ENCODE measurements around the gene EDEM1.

Gene EDEM1

DNA sequence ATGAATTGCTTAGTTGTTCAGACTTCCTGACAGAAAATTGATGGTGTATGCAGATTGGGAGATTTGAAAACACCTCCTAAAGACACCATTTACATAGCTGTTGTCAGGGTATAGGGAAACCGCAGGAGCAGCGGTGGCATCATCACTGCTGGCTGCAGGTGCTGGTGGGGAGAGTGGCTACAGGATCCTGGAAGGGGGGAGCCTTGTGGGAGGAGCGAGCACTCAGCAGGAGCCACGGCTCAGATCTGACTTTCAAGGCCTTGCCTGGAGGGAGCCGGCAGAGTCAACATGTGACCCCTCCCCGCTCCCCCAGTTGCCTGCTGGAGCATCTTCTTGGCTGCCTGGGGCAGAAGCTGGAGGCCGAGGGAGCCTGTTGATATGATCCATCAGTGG lies 26.1 kb downstream of the EDEM1 start:
- Histone ChIP-seq H3K4me1 (ENCODE audit: low read depth, poor library complexity, severe bottlenecking) (no peaks in the 10 kb centered on the region), H3K27ac (no peak overlapping the region)

DNA sequence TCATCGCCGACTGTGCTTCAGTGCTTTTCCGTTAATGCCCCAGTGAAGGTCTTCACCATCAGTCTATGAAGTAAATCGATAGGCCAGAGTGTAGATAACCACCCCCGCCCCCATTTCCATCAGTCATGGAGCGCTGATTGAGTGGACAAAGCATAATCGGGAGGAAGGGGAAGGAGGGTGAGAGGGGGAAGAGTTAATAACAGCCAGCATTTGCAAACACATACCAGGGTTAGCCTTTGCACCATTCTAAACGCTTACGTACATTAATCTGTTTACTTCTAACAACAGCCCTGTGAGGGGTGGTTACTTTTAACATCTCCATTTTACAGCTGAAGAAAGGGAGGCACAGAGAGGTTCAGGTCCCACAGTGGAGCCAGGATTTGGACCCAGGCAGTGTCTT lies 26.8 kb downstream of the EDEM1 start:
- Histone ChIP-seq H3K9ac (no peak overlapping the region), H3K27me3 (ENCODE audit: insufficient read depth, low read depth) (no peaks in the 10 kb centered on the region), H2AFZ (ENCODE audit: low read depth) (no peak overlapping the region), H4K20me1 (ENCODE audit: insufficient read depth) (no peaks in the 10 kb centered on the region), H3K4me3 (IDR thresholded peaks at IDR 0.05; ENCODE audit: insufficient read depth, low read depth, low read length) (no peak overlapping the region), H3K4me1 (ENCODE audit: low read depth, poor library complexity, severe bottlenecking) (no peaks in the 10 kb centered on the region), H3K36me3 (ENCODE audit: insufficient read depth) (no peaks in the 10 kb centered on the region), H3K4me2 (no peak overlapping the region), H3K79me2 (ENCODE audit: insufficient read depth, low read depth) (no peaks in the 10 kb centered on the region), H3K27ac (no peak overlapping the region)
- TF ChIP-seq, protein P1, sequence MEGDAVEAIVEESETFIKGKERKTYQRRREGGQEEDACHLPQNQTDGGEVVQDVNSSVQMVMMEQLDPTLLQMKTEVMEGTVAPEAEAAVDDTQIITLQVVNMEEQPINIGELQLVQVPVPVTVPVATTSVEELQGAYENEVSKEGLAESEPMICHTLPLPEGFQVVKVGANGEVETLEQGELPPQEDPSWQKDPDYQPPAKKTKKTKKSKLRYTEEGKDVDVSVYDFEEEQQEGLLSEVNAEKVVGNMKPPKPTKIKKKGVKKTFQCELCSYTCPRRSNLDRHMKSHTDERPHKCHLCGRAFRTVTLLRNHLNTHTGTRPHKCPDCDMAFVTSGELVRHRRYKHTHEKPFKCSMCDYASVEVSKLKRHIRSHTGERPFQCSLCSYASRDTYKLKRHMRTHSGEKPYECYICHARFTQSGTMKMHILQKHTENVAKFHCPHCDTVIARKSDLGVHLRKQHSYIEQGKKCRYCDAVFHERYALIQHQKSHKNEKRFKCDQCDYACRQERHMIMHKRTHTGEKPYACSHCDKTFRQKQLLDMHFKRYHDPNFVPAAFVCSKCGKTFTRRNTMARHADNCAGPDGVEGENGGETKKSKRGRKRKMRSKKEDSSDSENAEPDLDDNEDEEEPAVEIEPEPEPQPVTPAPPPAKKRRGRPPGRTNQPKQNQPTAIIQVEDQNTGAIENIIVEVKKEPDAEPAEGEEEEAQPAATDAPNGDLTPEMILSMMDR (conservative IDR thresholded peaks at IDR 0.05; ENCODE audit: low read depth, low read length), result no peak

More for the DNA sequence above, 26.1 kb downstream of the EDEM1 start:
- Histone ChIP-seq H3K4me3 (IDR thresholded peaks at IDR 0.05; ENCODE audit: insufficient read depth, low read depth, low read length) (no peak overlapping the region), H3K4me2 (no peak overlapping the region), H3K79me2 (ENCODE audit: insufficient read depth, low read depth) (no peaks in the 10 kb centered on the region), H3K9ac (no peak overlapping the region), H4K20me1 (ENCODE audit: insufficient read depth) (no peaks in the 10 kb centered on the region), H3K36me3 (ENCODE audit: insufficient read depth) (no peaks in the 10 kb centered on the region), H3K27me3 (ENCODE audit: insufficient read depth, low read depth) (no peaks in the 10 kb centered on the region), H2AFZ (ENCODE audit: low read depth) (no peak overlapping the region)
- TF ChIP-seq, protein P1 (conservative IDR thresholded peaks at IDR 0.05; ENCODE audit: low read depth, low read length), result no peak

DNA sequence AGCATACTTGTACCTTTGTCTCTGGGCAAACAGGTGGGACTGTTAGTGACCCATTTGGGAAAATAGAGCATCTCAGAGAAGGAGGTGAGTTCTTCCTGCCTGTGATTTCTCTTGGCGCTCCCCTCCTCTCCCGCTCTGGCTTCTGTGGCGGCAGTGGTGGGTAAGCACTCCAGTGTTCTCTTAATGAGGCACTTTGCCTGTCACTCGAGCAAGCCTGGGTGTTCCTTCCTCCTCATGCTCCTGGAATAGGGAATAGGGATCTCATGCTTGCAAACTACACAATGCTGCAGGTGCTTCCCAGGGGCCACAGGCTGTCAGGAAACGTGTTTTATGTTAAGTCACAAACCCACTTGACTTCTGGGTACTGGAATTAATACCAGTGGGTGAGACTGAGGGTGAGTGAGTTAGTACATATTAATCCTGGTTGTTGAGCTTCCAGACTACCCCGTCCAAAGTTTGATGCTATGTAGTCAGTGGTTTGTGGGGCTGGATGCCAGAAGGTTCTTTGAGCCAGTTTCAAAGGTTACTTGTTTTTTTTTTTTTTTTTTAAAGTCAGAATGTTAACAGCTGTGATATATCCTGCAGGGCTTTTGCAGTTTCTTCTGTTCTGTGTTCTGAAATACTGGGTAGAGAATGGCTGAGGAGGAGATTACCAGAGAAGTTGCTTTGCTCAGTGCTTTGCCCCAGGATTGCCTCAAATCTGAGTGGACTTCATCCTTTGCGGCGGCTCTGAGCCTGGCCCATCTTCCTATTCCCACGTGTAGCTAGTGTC lies 30.5 kb downstream of the EDEM1 start:
- H3K27me3 ChIP-seq (ENCODE audit: insufficient read depth, low read depth), result no peaks in the 10 kb centered on the region

DNA sequence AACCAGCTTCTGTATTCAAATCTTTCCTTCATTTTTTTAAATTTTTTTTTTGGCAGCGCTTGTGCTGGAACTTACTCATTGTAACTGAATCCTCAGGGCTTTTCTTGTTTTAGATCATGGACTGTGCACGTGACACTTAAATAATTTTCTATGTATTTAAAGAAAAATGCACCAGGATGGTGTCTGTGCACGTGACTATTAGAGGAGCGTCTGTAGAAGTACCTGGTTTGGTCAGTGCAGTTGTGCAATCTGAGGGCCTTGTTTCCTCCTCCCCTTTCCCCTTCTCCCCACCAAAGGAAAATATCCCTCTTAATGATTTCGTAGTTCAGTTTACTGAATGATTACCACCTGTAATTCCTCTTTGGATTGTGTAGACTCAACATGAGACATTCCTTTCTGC lies 31.3 kb downstream of the EDEM1 start:
- Histone ChIP-seq H3K79me2 (ENCODE audit: insufficient read depth, low read depth) (no peaks in the 10 kb centered on the region), H3K4me3 (IDR thresholded peaks at IDR 0.05; ENCODE audit: insufficient read depth, low read depth, low read length) (no peak overlapping the region), H4K20me1 (ENCODE audit: insufficient read depth) (no peaks in the 10 kb centered on the region), H3K27me3 (ENCODE audit: insufficient read depth, low read depth) (no peaks in the 10 kb centered on the region), H2AFZ (ENCODE audit: low read depth) (no peak overlapping the region), H3K4me2 (no peak overlapping the region), H3K9ac (no peak overlapping the region), H3K36me3 (ENCODE audit: insufficient read depth) (no peaks in the 10 kb centered on the region), H3K4me1 (ENCODE audit: low read depth, poor library complexity, severe bottlenecking) (no peaks in the 10 kb centered on the region), H3K27ac (no peak overlapping the region)
- TF ChIP-seq, protein P1 (conservative IDR thresholded peaks at IDR 0.05; ENCODE audit: low read depth, low read length), result no peak

More for the DNA sequence above, 30.5 kb downstream of the EDEM1 start:
- TF ChIP-seq, protein P1 (conservative IDR thresholded peaks at IDR 0.05; ENCODE audit: low read depth, low read length), result no peak
- Histone ChIP-seq H3K9ac (no peak overlapping the region), H3K27ac (no peak overlapping the region), H3K36me3 (ENCODE audit: insufficient read depth) (no peaks in the 10 kb centered on the region), H2AFZ (ENCODE audit: low read depth) (no peak overlapping the region), H4K20me1 (ENCODE audit: insufficient read depth) (no peaks in the 10 kb centered on the region), H3K4me1 (ENCODE audit: low read depth, poor library complexity, severe bottlenecking) (no peaks in the 10 kb centered on the region), H3K4me3 (IDR thresholded peaks at IDR 0.05; ENCODE audit: insufficient read depth, low read depth, low read length) (no peak overlapping the region), H3K4me2 (no peak overlapping the region), H3K79me2 (ENCODE audit: insufficient read depth, low read depth) (no peaks in the 10 kb centered on the region)

Measured in KMS-11 (cell line).